Activated T-cell treated with anti-CD3 and anti-CD28 coated beads for 48 hours (primary cell): ENCODE results near the gene RPTN.
A peak's percentile ranks its signal among the peaks of the same experiment; 100 is the strongest.
"Not testable (repeated sequence)": the region's sequence is repeated elsewhere in the genome, so short reads cannot be mapped to it uniquely, and the experiment has no call there.

ENCODE experiments used
- DNase-seq: peaks from one replicate; pipeline ENCODE4 v3.0.0-alpha.2; 2020; ENCODE audit warnings: low read depth

Gene RPTN

DNA sequence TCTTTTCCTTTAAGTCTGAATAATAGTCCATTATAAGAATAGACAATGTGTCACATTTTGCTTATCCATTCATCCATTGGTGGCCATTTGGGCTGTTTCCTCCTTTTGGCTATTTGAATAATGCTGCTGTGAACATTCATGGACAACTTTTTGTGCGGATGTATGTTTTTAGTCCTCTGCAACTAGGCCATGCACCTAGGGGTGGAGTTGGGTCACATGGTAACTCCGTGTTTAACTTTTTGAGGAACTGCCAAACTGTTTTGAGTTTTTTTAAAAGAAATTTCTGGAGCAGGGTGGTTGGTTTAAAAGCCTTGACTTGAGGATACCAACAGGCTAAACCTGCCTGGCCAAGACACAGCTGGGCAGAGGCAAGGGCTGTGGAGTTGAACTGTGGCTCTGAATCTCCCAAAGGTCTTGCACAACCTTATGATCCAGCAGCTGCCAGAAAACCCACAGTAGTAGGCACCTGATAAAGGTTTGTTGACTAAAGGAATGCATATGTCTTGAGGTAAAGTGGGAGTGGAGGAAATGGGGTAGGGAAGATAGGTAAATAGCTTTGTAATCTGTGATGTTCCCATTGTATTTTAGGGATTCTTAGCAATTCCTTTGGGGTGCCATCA, 5.6 kb upstream of the RPTN start:
- no peak for DNase-seq

DNA sequence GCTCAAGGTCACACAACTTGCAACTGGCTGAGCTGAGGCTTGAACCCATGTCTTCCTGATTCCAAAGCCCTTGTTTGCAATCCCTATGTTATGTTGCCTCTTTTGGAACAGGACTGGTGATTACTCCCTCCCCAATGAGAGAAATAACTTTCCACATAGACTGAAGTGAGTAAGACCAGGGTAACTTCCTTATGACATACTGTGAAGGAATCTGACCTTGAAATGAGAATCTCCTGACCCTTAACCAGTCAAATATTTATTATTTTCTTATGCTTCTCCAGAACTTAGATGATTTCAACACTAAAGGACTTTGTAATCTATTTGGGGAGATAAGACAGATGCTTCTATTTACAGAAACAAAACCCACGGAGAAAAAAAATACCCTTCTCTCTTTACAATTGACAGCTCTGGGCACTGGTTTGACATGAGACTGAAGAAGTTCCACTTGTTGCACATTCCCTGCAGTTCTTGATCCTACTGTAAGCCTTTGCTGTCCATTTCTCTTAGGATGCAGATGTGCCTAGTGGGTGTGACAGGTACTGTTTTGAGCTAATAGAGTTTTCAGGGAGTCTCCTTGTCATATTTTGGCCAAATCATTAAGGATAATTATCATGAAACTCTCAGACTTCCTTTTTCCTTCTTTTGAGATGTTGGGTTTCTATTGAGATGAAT, 3.9 kb upstream of the RPTN start:
- no peak for DNase-seq

DNA sequence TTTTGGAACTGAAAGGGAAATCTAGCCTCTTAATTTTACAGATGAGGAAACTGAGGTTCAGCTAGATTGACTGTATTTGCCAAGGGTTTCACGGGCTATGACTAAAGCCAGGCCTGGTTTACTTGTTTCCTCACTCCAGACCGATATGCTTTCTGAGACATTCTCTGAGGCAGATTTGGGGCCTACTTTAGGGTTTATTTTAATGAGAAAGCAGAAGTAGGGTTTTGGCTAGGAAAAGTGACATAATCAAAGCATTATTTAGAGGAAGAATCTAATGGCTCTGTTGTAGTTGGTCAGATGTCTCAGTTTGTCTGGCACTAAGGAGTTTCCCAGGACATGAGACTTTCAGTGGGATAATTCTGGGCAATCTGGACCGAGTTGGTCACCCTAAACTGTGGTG, 1.5 kb upstream of the RPTN start:
- no peak for DNase-seq

DNA sequence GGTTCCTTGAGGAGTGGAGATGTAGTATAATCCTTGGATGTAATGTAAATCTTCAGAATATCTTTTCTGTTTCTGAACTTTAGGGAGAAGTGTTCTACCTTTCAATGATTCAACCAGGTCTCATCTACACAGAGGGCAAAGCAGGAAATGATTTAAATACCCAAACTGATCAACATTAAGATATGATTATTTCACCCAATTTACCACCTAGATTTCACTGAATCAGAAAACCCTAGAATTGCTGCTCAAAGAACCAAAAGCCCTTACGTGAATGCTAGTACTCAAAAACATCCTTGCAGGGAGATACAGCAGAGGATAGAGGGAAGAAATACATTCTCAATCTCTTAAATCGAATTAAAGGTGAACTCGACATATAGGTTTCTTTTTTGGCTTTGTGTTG, 5.0 kb downstream of the RPTN start:
- DNase-seq: no peak

DNA sequence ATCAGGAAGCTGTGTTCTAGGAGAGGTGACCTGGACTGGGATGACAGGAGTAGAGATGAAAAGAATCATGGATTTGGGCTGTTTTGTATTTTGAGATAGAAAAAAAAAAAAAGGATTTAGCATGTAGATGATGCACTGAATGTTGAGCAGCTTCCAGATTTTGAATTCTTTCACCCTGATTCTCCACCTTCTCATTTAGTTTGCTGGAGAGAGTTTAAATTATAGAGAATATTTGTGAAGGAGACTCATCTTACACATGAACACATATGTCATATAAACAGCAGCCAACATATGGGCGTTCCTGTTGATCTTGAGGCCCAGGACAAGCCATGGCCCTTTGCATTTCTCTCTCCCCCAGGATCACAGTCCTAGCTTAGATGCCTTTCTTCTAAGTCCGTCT, 7.4 kb downstream of the RPTN start:
- DNase-seq: no peak

DNA sequence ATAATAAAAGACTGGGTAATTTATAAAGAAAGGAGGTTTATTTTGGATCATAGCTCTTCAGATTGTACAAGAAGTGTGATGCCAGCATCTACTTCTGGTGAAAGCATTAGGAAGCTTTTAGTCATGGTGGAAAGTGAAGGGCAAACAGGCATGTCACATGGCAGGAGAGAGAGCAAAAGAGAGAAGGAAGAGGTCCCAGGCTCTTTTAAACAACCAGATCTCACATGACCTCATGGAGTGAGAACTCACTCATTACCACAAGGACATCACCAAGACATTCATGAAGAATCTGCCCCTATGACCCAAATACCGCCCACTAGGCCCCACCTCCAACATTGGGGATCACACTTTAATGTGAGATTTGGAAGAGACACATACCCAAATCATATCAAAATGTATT, 10.0 kb downstream of the RPTN start:
- DNase-seq: no peak

DNA sequence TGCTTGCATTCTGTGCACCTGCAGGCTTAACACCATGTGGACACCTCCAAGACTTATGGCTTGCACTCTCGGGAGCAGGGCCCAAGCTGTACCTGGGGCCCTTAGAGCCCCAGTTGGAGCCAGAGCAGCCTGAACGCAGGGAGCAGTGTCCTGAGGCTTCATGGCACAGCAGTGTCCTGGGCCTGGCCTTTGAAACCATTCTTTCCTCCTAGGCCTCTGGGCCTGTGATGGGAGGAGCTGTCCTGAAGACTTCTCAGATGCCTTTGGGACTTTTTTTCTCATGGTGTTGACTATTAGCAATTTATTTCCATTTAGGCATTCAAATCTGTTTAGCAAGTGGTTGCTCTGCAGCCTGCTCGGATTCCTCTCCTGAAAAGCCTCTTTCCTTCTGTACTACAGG, 11.0 kb downstream of the RPTN start:
- DNase-seq: no peak

DNA sequence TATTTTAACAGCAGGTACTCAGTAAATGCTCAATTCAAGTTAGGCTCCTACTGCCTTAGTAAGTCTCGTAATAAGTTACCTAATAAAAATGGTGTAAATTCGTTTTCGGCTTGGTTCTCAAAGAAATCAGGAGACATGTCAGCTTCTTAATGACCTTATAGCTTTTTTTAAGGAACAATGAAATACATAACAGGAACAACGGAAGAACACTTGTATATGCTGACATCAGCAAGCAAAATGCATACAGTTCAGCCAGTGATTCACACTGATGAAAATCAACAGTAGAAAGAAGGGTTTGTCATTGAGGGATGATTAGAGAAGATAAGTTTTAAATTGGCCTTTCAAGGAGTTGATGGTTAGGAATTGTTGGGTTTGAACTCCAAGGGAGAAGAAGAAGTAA, 13.3 kb downstream of the RPTN start:
- no peak for DNase-seq

DNA sequence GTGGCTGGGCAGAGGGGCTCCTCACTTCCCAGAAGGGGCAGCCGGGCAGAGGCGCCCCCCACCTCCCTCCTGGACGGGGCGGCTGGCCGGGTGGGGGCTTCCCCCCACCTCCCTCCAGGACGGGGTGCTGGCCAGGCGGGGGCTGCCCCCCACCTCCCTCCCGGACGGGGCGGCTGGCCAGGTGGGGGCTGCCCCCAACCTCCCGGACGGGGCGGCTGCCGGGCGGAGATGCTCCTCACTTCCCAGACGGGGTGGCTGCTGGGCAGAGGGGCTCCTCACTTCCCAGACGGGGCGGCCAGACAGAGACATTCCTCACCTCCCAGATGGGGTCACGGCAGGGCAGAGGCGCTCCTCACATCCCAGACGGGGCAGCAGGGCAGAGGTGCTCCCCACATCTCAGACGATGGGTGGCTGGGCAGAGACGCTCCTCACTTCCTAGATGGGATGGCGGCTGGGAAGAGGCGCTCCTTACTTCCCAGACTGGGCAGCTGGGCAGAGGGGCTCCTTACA, 14.3 kb downstream of the RPTN start:
- not testable (repeated sequence) for DNase-seq

DNA sequence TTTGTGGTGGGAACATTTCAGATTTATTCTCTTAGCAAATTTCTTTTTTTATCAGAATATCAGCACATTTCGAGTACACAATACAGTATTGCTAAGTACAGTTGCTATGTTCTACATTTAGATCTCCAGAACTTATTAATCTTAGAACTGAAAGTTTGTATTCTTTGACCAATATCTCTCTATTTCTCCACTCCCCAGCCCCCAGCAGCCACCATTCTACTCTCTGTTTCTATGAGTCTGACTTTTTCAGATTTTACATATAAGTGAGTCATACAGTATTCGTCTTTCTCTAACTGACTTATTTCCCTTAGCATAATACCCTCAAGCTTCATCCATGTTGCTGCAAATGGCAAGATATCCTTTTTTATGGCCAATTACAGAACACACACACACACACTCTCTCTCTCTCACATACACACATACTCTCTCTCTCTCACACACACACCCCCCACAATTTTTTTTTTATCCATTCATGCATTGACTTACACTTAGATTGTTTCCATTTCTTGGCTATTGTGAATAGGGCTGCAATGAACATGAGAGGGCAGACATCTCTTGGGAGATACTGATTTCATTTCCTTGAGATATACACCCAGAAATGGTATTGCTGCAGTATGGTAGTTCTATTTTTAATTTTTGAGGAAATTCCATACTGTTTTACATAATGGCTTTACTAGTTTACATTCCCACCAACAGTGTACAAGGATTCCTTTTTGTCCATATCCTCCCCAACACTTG, 15.7 kb downstream of the RPTN start:
- peak; percentile 34 for DNase-seq

DNA sequence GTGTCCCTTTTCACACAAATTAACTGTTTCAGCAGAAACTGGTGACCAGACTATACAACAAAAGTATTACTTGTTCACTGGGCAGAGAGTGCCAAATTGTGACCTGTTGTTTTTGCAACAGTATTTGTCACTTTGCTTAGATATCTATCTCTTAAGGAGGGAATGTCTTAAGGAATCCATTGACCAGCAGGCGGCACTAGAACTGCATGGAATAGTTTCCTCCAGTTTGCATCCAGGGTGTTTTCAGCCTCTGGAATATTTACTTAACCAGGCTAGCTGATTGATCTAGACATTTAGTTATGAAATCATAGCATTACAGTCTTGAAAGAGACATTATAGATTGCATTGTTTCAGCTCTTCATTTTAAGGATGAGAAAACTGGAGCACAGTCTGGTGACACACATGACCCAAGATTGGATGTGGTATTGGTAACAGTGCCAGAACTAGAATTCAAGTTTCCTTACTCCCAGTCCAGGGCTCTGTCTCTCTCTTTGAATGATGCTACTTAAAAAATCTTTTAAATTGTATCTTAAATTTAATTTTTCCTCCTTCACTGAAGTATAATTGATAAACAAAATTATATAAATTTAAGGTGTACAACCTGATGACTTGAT, 16.9 kb downstream of the RPTN start:
- DNase-seq: no peak

DNA sequence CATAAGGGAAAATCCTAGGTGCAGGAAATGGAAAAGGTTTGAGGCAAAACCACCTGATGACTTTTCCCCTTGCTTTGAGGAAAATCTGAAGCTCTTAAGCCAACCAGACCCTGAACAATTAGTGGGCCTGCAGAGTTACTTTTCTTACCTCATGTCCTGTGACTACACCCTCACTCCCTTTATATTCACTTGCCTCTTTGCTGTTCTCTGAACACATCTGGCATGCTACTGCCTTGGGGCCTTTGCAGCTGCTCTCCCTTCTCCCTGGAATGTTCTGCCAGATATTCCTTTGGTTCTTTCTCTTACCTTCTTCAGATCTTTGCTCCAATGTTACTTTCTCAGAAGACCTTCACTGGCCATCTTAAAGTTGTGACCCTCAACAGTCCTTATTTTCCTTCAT, 21.8 kb downstream of the RPTN start:
- no peak for DNase-seq

DNA sequence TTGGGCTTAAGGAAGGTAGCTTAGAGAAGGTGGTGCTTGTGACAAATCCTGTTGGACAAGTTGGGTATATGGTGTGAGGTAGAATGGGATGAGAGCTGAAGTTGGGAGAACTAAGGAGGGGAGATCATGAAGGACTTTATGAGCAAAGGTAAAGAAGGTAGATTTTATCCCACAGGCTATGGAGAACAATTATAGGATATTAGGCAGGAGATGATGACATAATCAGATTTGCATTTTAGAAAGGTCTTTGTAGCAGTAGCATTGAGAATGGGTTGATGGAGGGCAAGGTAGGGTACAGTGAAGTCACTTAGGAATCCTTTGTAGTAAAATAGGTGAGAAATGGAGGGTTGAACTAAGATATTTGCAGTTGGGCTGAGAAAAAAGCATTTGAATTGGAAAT, 28.8 kb downstream of the RPTN start:
- DNase-seq: no peak

DNA sequence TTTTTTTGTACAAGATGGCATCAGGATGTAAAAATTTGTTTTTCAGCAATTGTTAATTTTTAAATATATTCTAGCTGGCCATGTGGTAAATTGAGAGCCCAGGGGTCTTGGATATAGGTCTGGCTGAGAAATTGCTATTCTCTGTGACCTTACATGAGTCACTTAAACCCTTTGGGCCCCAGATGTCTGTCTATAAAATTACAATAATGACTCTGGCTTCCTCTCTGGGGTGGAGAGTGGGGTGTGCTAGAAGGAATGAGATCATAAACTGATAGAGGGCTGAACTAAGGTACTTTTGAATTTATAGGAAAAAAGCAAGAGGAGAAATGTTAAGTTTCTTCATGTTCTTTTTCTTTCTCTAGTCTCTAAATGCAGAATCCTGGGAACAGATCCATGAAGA, 31.4 kb downstream of the RPTN start:
- no peak for DNase-seq

DNA sequence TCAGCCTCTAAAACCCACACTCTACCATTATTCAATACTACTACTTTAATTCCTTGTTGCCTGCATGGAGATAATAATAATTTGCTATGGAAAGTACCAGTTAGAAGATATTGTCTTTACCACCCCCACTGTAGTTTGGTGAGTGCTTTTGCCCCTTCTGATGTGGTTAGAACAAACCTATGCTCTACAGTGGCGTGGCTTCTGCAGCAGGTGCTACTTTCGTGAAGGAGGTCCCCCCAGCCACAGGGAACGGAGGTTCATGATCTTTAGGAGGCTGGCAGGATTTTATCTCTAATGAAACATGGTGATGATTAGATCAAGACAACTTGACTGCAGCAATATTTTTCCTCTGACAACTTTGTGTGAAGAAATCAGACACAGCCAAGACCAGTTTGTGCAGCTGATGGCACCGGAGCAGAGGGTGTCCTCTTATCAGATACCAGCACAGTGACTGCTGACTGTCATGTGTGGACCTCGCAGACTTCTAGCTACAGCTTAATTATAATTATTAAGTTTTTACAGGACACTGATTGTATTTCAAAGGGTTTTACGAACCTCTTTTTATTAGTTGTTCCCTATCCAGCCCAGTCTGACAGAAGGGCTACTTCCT, 33.1 kb downstream of the RPTN start:
- DNase-seq: no peak

DNA sequence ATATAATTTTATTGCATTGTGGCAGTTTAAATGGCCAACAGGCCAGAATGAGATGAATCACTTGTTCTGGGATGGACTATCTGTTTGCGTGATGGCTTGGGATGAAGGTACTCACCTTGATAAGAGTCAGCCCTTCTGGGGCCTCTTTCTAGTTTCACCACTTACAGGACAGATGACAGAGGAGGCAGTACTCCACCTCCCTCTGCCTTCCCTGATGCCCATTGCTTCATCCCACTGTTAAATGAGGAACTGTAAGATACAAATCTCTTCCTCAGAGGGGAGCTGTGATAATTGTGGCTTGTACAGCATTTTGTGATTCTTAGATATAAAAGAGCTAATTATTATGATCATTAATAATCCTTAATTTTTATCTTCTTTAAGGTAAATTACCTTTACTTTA, 40.1 kb downstream of the RPTN start:
- no peak for DNase-seq

DNA sequence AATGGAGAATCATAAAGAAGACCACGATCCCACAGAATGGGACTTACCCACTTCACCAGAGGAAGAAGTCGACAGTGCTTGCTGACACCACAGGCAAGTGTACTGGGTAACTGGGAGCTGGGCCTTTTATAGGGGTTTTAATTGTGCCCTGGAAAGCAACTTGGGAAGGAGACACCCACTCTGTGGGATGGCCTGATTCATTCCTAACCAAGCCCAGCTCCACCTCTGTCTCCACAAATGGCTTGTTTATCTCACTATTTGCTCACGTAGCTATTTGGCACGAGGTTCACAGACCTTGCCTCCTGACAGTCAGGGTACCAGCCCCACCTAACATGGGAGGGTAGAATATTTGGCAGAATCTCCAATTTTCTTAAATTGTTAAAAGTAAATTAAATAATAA, 43.7 kb downstream of the RPTN start, which contains the start of gene TCHH:
Gene TCHH (minus strand): TSS at position 101 of the 400 bp plus-strand sequence. CDS start 1,364 bp downstream, outside the sequence.
- DNase-seq: no peak

DNA sequence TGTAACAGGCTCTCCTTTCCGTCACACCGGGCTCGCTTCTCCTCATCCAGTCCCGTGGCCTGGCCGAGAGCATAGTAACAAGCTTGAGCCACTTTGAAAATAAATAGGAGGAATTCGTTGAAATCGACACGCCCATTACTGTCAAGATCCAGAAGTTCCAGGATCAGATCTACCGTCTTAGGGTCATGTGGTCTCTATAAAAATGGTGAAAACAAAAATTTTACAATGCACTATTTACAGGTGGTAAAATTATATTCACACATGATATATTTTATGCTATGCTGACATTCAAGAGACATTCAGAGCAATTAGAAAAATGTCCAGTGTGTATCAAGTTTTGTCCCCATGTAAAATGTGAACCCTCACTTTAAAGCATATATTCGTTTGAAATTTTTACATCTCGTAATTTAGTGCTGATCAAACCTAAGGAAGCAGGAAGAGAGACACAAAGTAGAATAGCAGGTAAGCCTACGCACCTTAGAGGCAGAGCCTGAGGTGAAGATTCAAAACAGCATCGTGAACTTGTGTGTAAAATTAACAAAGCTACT, 46.1 kb downstream of the RPTN start:
- no peak for DNase-seq

DNA sequence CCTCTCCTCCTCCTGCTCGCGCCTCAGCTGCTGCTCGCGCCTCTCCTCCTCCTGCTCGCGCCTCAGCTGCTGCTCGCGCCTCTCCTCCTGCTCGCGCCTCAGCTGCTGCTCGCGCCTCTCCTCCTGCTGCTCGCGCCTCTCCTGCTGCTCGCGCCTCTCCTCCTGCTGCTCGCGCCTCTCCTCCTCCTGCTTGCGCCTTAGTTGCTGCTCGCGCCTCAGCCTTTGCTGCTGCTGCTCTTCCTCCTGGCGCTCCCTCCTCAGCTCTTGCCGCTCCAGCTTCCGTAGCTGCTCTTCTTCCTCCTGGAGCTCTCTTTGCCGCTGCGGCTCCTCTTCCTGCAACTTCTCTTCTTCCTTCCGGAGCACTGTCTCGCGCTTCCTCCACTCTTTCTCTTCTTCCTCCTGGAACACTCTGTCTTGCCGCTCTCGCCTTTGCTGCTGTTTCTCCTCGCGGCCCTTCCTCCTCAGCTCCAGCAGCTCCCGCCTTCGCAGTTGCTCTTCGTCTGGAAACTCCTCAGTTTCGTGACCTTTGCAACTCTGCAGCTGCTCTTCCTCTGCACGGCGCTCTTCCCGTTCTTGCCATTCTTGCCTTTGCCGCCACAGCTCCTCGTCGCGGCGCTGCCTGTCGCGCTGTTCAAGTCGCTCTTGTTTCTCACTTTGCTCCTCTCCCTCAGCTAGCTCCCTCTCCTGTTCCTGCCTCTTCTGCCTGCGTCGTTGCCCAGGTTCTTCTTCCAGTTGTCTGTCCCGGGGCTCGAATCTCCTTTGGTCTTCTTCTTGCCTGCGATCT, 46.7 kb downstream of the RPTN start:
- DNase-seq: no peak

DNA sequence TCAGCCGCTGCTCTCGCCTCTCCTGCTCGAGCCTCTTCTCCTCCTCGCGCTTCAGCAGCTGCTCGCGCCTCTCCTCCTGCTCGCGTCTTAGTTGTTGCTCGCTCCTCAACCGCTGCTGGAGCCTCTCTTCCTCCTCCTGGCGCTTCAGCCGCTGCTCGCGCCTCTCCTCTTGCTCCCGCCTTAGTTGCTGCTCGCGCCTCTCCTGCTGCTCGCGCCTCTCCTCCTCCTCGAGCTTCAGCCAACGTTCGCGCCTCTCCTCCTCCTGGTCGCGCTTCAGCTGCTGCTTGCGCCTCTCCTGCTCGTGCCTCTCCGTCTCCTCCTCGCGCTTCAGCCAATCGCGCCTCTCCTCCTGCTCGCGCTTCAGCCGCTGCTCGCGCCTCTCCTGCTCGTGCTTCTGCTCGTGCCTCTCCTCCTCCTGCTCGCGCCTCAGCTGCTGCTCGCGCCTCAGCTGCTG, 47.5 kb downstream of the RPTN start:
- DNase-seq: no peak

DNA sequence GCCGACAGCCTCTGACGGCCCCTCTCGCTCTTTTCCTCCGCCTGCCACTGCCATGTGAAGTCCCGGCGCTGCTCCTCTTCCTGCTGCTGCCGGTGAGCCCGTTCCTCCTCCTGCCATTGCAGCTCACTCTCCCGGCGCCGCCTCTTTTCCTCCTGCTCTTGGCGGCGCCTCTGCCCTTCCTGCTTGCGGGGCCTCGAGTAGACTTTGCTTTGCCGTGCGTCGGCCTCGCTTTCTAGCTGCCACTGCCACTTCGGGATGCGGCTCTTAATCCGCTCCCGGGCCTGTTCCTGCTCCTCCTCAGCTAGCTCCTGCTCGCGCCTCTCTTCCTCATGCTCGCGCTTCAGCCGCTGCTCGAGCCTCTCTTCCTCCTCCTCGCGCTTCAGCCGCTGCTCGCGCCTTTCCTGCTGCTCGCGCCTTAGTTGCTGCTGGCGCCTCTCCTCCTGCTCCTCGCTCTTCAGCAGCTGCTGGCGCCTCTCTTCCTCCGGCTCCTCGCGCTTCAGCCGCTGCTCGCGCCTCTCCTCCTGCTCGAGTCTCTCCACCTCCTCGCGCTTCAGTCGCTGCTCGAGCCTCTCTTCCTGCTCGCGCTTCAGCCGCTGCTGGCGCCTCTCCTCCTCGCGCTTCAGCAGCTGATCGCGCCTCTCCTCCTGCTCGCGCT, 48.0 kb downstream of the RPTN start:
- no peak for DNase-seq
